HEK293 (cell line): ENCODE measurements around the gene STAMBPL1.
A peak's percentile ranks its signal among the peaks of the same experiment; 100 is the strongest.

Experiments used
- FEZF1 ChIP-seq: fragments of 450-650 bp; formaldehyde crosslinking; IDR thresholded peaks from 2 replicates; pipeline ENCODE4 v1.5.1; 2016; ENCODE audit warnings: missing biosample characterization, missing genetic modification characterization
- HOXA7 ChIP-seq: sonication (generic); formaldehyde crosslinking; IDR thresholded peaks from 2 replicates; pipeline ENCODE4 v1.8.1; 2022; ENCODE audit warnings: missing genetic modification reagents, borderline replicate concordance
- MZF1 ChIP-seq: fragments of 450-650 bp; formaldehyde crosslinking; IDR thresholded peaks from 2 replicates; pipeline ENCODE4 v1.5.1; 2017; ENCODE audit warnings: missing biosample characterization, missing genetic modification characterization, borderline replicate concordance
- OSR2 ChIP-seq: fragments of 450-650 bp; formaldehyde crosslinking; IDR thresholded peaks from 2 replicates; pipeline ENCODE4 v1.5.1; 2016; ENCODE audit warnings: missing biosample characterization, missing genetic modification characterization
- OVOL3 ChIP-seq: fragments of 450-650 bp; formaldehyde crosslinking; IDR thresholded peaks from 2 replicates; pipeline ENCODE4 v1.5.1; 2016; ENCODE audit warnings: missing biosample characterization, missing genetic modification characterization
- SP2 ChIP-seq: fragments of 450-650 bp; formaldehyde crosslinking; IDR thresholded peaks from 2 replicates; pipeline ENCODE4 v1.5.1; 2016; ENCODE audit warnings: missing biosample characterization, missing genetic modification characterization
- TCF7L2 ChIP-seq: IDR thresholded peaks from 2 replicates; pipeline ENCODE4 v1.6.1; 2011; ENCODE audit warnings: low read depth, mild to moderate bottlenecking, inconsistent platforms, low read length, moderate library complexity, borderline replicate concordance
- ZBTB17 ChIP-seq: fragments of 450-650 bp; formaldehyde crosslinking; IDR thresholded peaks from 2 replicates; pipeline ENCODE4 v1.5.1; 2016; ENCODE audit warnings: missing biosample characterization, missing genetic modification characterization
- ZNF214 ChIP-seq: fragments of 450-650 bp; formaldehyde crosslinking; IDR thresholded peaks from 2 replicates; pipeline ENCODE4 v1.5.1; 2017; ENCODE audit warnings: missing biosample characterization, mild to moderate bottlenecking, missing genetic modification characterization, borderline replicate concordance
- ZNF23 ChIP-seq: fragments of 450-650 bp; formaldehyde crosslinking; IDR thresholded peaks from 2 replicates; pipeline ENCODE4 v1.5.1; 2016; ENCODE audit warnings: missing biosample characterization, missing genetic modification characterization, borderline replicate concordance
- ZNF24 ChIP-seq: fragments of 450-650 bp; formaldehyde crosslinking; IDR thresholded peaks from 2 replicates; pipeline ENCODE4 v1.5.1; 2016; ENCODE audit warnings: missing biosample characterization, missing genetic modification characterization
- ZNF302 ChIP-seq: fragments of 450-650 bp; formaldehyde crosslinking; IDR thresholded peaks from 2 replicates; pipeline ENCODE4 v1.5.1; 2016; ENCODE audit warnings: missing biosample characterization, missing genetic modification characterization, low read depth
- ZNF366 ChIP-seq: fragments of 450-650 bp; formaldehyde crosslinking; conservative IDR thresholded peaks from 2 replicates; pipeline ENCODE4 v1.5.1; 2016; ENCODE audit warnings: missing biosample characterization, missing genetic modification characterization
- ZNF426 ChIP-seq: fragments of 450-650 bp; formaldehyde crosslinking; IDR thresholded peaks from 2 replicates; pipeline ENCODE4 v1.5.1; 2017; ENCODE audit warnings: missing biosample characterization, missing genetic modification characterization, mild to moderate bottlenecking, inconsistent platforms, moderate library complexity
- ZNF571 ChIP-seq: fragments of 450-650 bp; formaldehyde crosslinking; IDR thresholded peaks from 2 replicates; pipeline ENCODE4 v1.5.0; 2017; ENCODE audit warnings: missing biosample characterization, missing genetic modification characterization
- ZNF600 ChIP-seq: fragments of 450-650 bp; formaldehyde crosslinking; IDR thresholded peaks from 2 replicates; pipeline ENCODE4 v1.5.1; 2016; ENCODE audit warnings: missing biosample characterization, missing genetic modification characterization
- ZNF610 ChIP-seq: fragments of 450-650 bp; formaldehyde crosslinking; IDR thresholded peaks from 2 replicates; pipeline ENCODE4 v1.5.1; 2016; ENCODE audit warnings: missing biosample characterization, missing genetic modification characterization, borderline replicate concordance
- ZNF660 ChIP-seq: fragments of 450-650 bp; IDR thresholded peaks from 2 replicates; pipeline ENCODE4 v1.5.1; 2018; ENCODE audit warnings: missing biosample characterization, mild to moderate bottlenecking, missing genetic modification characterization
- ZNF664 ChIP-seq: fragments of 450-650 bp; formaldehyde crosslinking; IDR thresholded peaks from 2 replicates; pipeline ENCODE4 v1.5.1; 2016; ENCODE audit warnings: missing biosample characterization, missing genetic modification characterization
- ZSCAN30 ChIP-seq: fragments of 450-650 bp; IDR thresholded peaks from 2 replicates; pipeline ENCODE4 v1.5.1; 2018; ENCODE audit warnings: missing biosample characterization, mild to moderate bottlenecking, missing genetic modification characterization, moderate library complexity
- ZXDB ChIP-seq: fragments of 450-650 bp; formaldehyde crosslinking; IDR thresholded peaks from 2 replicates; pipeline ENCODE4 v1.5.1; 2016; ENCODE audit warnings: missing biosample characterization, missing genetic modification characterization
- TF ChIP-seq, protein P1 (sequence below): fragments of 450-650 bp; formaldehyde crosslinking; IDR thresholded peaks from 2 replicates; pipeline ENCODE4 v1.5.1; 2016; ENCODE audit warnings: missing biosample characterization, missing genetic modification characterization
- TF ChIP-seq, protein P2 (sequence below): fragments of 450-650 bp; formaldehyde crosslinking; IDR thresholded peaks from 2 replicates; pipeline ENCODE4 v1.5.1; 2017; ENCODE audit warnings: missing biosample characterization, mild to moderate bottlenecking, missing genetic modification characterization, moderate library complexity
- TF ChIP-seq, protein P3 (sequence below): fragments of 450-650 bp; formaldehyde crosslinking; IDR thresholded peaks from 2 replicates; pipeline ENCODE4 v1.5.1; 2017; ENCODE audit warnings: missing biosample characterization, missing genetic modification characterization
- TF ChIP-seq, protein P4 (sequence below): fragments of 450-650 bp; formaldehyde crosslinking; IDR thresholded peaks from 2 replicates; pipeline ENCODE4 v1.5.1; 2017; ENCODE audit warnings: missing biosample characterization, missing genetic modification characterization
- TF ChIP-seq, protein P5 (sequence below): fragments of 450-650 bp; formaldehyde crosslinking; IDR thresholded peaks from 2 replicates; pipeline ENCODE4 v1.5.1; 2016; ENCODE audit warnings: missing biosample characterization, missing genetic modification characterization
- TF ChIP-seq, protein P6 (sequence below): fragments of 450-650 bp; formaldehyde crosslinking; IDR thresholded peaks from 2 replicates; pipeline ENCODE4 v1.5.1; 2016; ENCODE audit warnings: missing biosample characterization, missing genetic modification characterization

The STAMBPL1 gene

DNA sequence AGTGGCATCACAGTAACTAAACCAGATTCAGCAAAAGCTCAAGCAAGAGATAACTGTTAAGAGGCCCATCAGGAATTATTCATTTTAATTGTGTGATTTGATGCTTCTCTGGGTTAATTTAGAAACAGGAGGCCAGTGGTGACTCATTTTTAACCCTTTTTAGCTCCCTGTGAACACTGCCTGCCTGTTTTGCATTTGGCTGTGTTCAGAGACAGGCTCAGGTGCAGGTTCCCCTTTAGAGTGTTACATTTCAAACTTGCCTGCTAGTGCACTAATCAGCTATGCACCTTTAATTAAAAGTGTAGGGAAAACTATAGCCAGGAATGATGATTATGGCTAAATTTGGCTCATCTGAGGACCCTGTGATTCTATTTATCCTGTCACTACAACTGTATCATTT, 6.5 kb downstream of the STAMBPL1 start (continued):
- TF ChIP-seq, protein P1, sequence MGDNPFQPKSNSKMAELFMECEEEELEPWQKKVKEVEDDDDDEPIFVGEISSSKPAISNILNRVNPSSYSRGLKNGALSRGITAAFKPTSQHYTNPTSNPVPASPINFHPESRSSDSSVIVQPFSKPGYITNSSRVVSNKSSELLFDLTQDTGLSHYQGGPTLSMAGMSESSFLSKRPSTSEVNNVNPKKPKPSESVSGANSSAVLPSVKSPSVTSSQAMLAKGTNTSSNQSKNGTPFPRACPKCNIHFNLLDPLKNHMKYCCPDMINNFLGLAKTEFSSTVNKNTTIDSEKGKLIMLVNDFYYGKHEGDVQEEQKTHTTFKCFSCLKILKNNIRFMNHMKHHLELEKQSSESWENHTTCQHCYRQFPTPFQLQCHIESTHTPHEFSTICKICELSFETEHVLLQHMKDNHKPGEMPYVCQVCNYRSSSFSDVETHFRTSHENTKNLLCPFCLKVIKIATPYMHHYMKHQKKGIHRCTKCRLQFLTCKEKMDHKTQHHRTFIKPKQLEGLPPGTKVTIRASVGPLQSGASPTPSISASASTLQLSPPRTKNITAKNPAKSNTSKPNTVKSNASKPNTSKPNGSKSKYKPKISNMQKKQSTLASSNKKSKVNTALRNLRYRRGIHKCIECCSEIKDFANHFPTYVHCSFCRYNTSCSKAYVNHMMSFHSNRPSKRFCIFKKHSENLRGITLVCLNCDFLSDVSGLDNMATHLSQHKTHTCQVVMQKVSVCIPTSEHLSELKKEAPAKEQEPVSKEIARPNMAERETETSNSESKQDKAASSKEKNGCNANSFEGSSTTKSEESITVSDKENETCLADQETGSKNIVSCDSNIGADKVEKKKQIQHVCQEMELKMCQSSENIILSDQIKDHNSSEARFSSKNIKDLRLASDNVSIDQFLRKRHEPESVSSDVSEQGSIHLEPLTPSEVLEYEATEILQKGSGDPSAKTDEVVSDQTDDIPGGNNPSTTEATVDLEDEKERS (tag by site-specific recombination), result no peak
- TF ChIP-seq ZNF600 (tag by site-specific recombination), result no peak
- no peak for TF ChIP-seq TCF7L2
- TF ChIP-seq ZXDB (tag by site-specific recombination), result no peak
- 0 out of 2 replicates have a peak, but pooled peaks have one; percentile 9 for TF ChIP-seq FEZF1 (tag by site-specific recombination)
- no peak for TF ChIP-seq ZNF610 (tag by site-specific recombination)
- TF ChIP-seq, protein P2, sequence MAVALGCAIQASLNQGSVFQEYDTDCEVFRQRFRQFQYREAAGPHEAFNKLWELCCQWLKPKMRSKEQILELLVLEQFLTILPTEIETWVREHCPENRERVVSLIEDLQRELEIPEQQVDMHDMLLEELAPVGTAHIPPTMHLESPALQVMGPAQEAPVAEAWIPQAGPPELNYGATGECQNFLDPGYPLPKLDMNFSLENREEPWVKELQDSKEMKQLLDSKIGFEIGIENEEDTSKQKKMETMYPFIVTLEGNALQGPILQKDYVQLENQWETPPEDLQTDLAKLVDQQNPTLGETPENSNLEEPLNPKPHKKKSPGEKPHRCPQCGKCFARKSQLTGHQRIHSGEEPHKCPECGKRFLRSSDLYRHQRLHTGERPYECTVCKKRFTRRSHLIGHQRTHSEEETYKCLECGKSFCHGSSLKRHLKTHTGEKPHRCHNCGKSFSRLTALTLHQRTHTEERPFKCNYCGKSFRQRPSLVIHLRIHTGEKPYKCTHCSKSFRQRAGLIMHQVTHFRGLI (tag by site-specific recombination), result no peak
- TF ChIP-seq, protein P3, sequence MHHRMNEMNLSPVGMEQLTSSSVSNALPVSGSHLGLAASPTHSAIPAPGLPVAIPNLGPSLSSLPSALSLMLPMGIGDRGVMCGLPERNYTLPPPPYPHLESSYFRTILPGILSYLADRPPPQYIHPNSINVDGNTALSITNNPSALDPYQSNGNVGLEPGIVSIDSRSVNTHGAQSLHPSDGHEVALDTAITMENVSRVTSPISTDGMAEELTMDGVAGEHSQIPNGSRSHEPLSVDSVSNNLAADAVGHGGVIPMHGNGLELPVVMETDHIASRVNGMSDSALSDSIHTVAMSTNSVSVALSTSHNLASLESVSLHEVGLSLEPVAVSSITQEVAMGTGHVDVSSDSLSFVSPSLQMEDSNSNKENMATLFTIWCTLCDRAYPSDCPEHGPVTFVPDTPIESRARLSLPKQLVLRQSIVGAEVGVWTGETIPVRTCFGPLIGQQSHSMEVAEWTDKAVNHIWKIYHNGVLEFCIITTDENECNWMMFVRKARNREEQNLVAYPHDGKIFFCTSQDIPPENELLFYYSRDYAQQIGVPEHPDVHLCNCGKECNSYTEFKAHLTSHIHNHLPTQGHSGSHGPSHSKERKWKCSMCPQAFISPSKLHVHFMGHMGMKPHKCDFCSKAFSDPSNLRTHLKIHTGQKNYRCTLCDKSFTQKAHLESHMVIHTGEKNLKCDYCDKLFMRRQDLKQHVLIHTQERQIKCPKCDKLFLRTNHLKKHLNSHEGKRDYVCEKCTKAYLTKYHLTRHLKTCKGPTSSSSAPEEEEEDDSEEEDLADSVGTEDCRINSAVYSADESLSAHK (tag by site-specific recombination), result no peak
- peak; percentile 32; the same call in 1 of the 2 replicates for TF ChIP-seq ZNF660 (tag by site-specific recombination)
- TF ChIP-seq ZNF24 (tag by site-specific recombination), result no peak
- TF ChIP-seq ZBTB17, result no peak
- TF ChIP-seq ZNF571 (tag by site-specific recombination), result no peak
- TF ChIP-seq ZNF426 (tag by site-specific recombination), result no peak
- no peak for TF ChIP-seq OVOL3
- no peak for TF ChIP-seq ZSCAN30 (tag by site-specific recombination)
- no peak for TF ChIP-seq MZF1 (tag by site-specific recombination)
- no peak for TF ChIP-seq ZNF23 (tag by site-specific recombination)
- TF ChIP-seq, protein P4, sequence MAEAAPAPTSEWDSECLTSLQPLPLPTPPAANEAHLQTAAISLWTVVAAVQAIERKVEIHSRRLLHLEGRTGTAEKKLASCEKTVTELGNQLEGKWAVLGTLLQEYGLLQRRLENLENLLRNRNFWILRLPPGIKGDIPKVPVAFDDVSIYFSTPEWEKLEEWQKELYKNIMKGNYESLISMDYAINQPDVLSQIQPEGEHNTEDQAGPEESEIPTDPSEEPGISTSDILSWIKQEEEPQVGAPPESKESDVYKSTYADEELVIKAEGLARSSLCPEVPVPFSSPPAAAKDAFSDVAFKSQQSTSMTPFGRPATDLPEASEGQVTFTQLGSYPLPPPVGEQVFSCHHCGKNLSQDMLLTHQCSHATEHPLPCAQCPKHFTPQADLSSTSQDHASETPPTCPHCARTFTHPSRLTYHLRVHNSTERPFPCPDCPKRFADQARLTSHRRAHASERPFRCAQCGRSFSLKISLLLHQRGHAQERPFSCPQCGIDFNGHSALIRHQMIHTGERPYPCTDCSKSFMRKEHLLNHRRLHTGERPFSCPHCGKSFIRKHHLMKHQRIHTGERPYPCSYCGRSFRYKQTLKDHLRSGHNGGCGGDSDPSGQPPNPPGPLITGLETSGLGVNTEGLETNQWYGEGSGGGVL, result no peak
- no peak for TF ChIP-seq SP2 (tag by site-specific recombination)
- TF ChIP-seq, protein P5, sequence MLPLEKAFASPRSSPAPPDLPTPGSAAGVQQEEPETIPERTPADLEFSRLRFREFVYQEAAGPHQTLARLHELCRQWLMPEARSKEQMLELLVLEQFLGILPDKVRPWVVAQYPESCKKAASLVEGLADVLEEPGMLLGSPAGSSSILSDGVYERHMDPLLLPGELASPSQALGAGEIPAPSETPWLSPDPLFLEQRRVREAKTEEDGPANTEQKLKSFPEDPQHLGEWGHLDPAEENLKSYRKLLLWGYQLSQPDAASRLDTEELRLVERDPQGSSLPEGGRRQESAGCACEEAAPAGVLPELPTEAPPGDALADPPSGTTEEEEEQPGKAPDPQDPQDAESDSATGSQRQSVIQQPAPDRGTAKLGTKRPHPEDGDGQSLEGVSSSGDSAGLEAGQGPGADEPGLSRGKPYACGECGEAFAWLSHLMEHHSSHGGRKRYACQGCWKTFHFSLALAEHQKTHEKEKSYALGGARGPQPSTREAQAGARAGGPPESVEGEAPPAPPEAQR (tag by site-specific recombination), result no peak
- TF ChIP-seq ZNF664 (tag by site-specific recombination), result 0 out of 2 replicates have a peak, but pooled peaks have one; percentile 33
- TF ChIP-seq ZNF214 (tag by site-specific recombination), result no peak
- no peak for TF ChIP-seq ZNF366
- TF ChIP-seq, protein P6, sequence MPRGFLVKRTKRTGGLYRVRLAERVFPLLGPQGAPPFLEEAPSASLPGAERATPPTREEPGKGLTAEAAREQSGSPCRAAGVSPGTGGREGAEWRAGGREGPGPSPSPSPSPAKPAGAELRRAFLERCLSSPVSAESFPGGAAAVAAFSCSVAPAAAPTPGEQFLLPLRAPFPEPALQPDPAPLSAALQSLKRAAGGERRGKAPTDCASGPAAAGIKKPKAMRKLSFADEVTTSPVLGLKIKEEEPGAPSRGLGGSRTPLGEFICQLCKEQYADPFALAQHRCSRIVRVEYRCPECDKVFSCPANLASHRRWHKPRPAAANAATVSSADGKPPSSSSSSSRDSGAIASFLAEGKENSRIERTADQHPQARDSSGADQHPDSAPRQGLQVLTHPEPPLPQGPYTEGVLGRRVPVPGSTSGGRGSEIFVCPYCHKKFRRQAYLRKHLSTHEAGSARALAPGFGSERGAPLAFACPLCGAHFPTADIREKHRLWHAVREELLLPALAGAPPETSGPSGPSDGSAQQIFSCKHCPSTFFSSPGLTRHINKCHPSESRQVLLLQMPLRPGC, result no peak
- TF ChIP-seq ZNF302 (tag by site-specific recombination), result no peak
- no peak for TF ChIP-seq HOXA7
- TF ChIP-seq OSR2, result no peak
- TF ChIP-seq, all 188 proteins: peak for 5
